ENCODE measurements around the gene KLC1.

- no peak for TF ChIP-seq TBL1XR1 (IDR thresholded peaks at IDR 0.05; ENCODE audit: low read depth, low read length)
- TF ChIP-seq CTCF (IDR thresholded peaks at IDR 0.05 in 2 of 3, conservative IDR thresholded peaks at IDR 0.05 in 1 of 3; ENCODE audit: control insufficient read depth in 2 of 3, extremely low read depth in 1 of 3, insufficient read depth in 1 of 3, low read depth in 3 of 3, low read length in 3 of 3), result no peak
- TF ChIP-seq POLR2A (IDR thresholded peaks at IDR 0.05; ENCODE audit: low read depth, low read length), result no peak
- TF ChIP-seq BCL3 (IDR thresholded peaks at IDR 0.05; ENCODE audit: borderline replicate concordance, insufficient read depth, low read depth, low read length, poor library complexity, severe bottlenecking), result no peak
- TF ChIP-seq JUNB (IDR thresholded peaks at IDR 0.05), result no peak
- TF ChIP-seq CHD2 (IDR thresholded peaks at IDR 0.05; ENCODE audit: borderline replicate concordance, low read depth, low read length), result no peak
- no peak for TF ChIP-seq ATF2 (IDR thresholded peaks at IDR 0.05; ENCODE audit: low read length)
- TF ChIP-seq RAD21 (IDR thresholded peaks at IDR 0.05; ENCODE audit: insufficient read depth, low read depth, low read length), result no peak
- no peak for TF ChIP-seq GATAD2B (conservative IDR thresholded peaks at IDR 0.05; ENCODE audit: low read depth)
- no peak for TF ChIP-seq ZNF274 (IDR thresholded peaks at IDR 0.05; ENCODE audit: insufficient read depth, insufficient read length)
- no peak for TF ChIP-seq STAT3 (IDR thresholded peaks at IDR 0.05; ENCODE audit: low read depth, low read length)
These were observed 100.8 kb downstream of the KLC1 start for GRCh38 chr14:103729496-103730448.

Measured in GM12878 (cell line).